B cell (primary cell): ENCODE data around the gene AAK1.

ENCODE experiments used
- EZH2 ChIP-seq: IDR thresholded peaks from 2 replicates; pipeline ENCODE4 v1.6.1; 2012; ENCODE audit warnings: borderline replicate concordance, low read depth, mild to moderate bottlenecking, moderate library complexity, low read length; ENCODE audit not compliant: insufficient read depth, poor library complexity, severe bottlenecking
- TF ChIP-seq, protein P1 (sequence below): fragments of 200-600 bp; IDR thresholded peaks from one replicate; pipeline ENCODE4 v1.8.0; 2022; ENCODE audit warnings: antibody characterized with exemption, mild to moderate bottlenecking

DNA sequence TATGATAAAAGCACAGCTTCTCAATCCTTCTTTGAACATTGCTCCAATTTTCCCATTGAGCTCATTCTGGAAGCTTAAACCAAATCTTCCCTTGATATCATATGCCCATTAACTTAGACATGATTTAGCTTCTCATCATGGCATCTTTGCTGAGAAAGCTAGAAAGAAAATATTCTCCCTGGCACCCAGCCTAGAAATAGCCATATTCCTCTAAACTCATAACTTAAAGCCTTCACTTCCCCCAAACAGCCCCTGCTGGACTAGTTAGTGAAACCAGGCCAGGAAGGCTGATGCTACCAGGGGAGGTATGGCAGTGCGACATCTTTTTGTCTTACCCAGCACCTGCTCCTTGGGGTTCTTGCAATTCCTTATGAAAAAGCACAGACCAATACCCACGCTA lies 4.3 kb downstream of the AAK1 start:
- TF ChIP-seq, protein P1, sequence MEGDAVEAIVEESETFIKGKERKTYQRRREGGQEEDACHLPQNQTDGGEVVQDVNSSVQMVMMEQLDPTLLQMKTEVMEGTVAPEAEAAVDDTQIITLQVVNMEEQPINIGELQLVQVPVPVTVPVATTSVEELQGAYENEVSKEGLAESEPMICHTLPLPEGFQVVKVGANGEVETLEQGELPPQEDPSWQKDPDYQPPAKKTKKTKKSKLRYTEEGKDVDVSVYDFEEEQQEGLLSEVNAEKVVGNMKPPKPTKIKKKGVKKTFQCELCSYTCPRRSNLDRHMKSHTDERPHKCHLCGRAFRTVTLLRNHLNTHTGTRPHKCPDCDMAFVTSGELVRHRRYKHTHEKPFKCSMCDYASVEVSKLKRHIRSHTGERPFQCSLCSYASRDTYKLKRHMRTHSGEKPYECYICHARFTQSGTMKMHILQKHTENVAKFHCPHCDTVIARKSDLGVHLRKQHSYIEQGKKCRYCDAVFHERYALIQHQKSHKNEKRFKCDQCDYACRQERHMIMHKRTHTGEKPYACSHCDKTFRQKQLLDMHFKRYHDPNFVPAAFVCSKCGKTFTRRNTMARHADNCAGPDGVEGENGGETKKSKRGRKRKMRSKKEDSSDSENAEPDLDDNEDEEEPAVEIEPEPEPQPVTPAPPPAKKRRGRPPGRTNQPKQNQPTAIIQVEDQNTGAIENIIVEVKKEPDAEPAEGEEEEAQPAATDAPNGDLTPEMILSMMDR = no peak
- TF ChIP-seq EZH2 = no peak
